GM12878 (cell line): ENCODE measurements around the gene NOS3.

Experiments
- ATF2 ChIP-seq: IDR thresholded peaks from 2 replicates; pipeline ENCODE4 v1.6.1; 2012; ENCODE audit warnings: low read length, inconsistent platforms
- NFYA ChIP-seq: IDR thresholded peaks from 2 replicates; pipeline ENCODE4 v1.6.1; 2011; ENCODE audit warnings: low read depth, mild to moderate bottlenecking, low read length, improper control_type of control experiment, borderline replicate concordance

DNA sequence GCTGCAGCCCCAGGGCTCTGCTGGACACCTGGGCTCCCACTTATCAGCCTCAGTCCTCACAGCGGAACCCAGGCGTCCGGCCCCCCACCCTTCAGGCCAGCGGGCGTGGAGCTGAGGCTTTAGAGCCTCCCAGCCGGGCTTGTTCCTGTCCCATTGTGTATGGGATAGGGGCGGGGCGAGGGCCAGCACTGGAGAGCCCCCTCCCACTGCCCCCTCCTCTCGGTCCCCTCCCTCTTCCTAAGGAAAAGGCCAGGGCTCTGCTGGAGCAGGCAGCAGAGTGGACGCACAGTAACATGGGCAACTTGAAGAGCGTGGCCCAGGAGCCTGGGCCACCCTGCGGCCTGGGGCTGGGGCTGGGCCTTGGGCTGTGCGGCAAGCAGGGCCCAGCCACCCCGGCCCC is 2.7 kb downstream of the NOS3 start:
- TF ChIP-seq NFYA (no peak), ATF2 (no peak)
